ENCODE data around the gene SLC13A1. TPM values are rescaled to one million over a fixed set of nuclear protein-coding genes. Genes with fewer than 3 reads are reported as not detected.

The SLC13A1 gene
- total and polyA plus RNA-seq, 2 experiments from 2014 or later = not detected

- no peak for TF ChIP-seq CTCF (IDR thresholded peaks at IDR 0.05; ENCODE audit: low read depth, low read length)
- Histone ChIP-seq H3K4me1 (ENCODE audit: low read depth) (peaks cover 5% of the 10 kb centered on the region), H3K4me3 (no peak overlapping the region), H3K27me3 (no peaks in the 10 kb centered on the region), H3K9me3 (ENCODE audit: low read depth) (no peaks in the 10 kb centered on the region), H3K36me3 (no peaks in the 10 kb centered on the region), H3K27ac (no peak overlapping the region)
- no peak for DNase-seq (ENCODE audit: low read depth in 1 of 2, low spot score in 1 of 2)
Measured at GRCh38 chr7:123204206-123204835, 4.6 kb upstream of the SLC13A1 start.

- no peak for DNase-seq (ENCODE audit: low read depth in 1 of 2, low spot score in 1 of 2)
- Histone ChIP-seq H3K27me3 (no peaks in the 10 kb centered on the region), H3K9me3 (ENCODE audit: low read depth) (no peaks in the 10 kb centered on the region), H3K4me3 (no peak overlapping the region), H3K27ac (no peak overlapping the region), H3K4me1 (ENCODE audit: low read depth) (no peaks in the 10 kb centered on the region), H3K36me3 (no peaks in the 10 kb centered on the region)
- TF ChIP-seq CTCF (IDR thresholded peaks at IDR 0.05; ENCODE audit: low read depth, low read length) = no peak
Measured at GRCh38 chr7:123201901-123202300, 2.1 kb upstream of the SLC13A1 start.

- TF ChIP-seq CTCF (IDR thresholded peaks at IDR 0.05; ENCODE audit: low read depth, low read length) = no peak
- H3K27me3 ChIP-seq = peaks cover 3% of the 10 kb centered on the region
- no peaks in the 10 kb centered on the region for H3K36me3 ChIP-seq
- no peak overlapping the region for H3K27ac ChIP-seq
- DNase-seq (ENCODE audit: low read depth in 1 of 2, low spot score in 1 of 2) = no peak
- H3K4me3 ChIP-seq = no peak overlapping the region
- H3K4me1 ChIP-seq (ENCODE audit: low read depth) = no peaks in the 10 kb centered on the region
- no peaks in the 10 kb centered on the region for H3K9me3 ChIP-seq (ENCODE audit: low read depth)
Measured at GRCh38 chr7:123198668-123199652, 809 bp downstream of the SLC13A1 start.

GRCh38 chr7:123198111-123198510 lies 1.7 kb downstream of the SLC13A1 start:
- DNase-seq (ENCODE audit: low read depth in 1 of 2, low spot score in 1 of 2) = no peak
- H3K27me3 ChIP-seq = peaks cover 3% of the 10 kb centered on the region
- no peak overlapping the region for H3K27ac ChIP-seq
- no peaks in the 10 kb centered on the region for H3K4me1 ChIP-seq (ENCODE audit: low read depth)
- H3K9me3 ChIP-seq (ENCODE audit: low read depth) = no peaks in the 10 kb centered on the region
- TF ChIP-seq CTCF (IDR thresholded peaks at IDR 0.05; ENCODE audit: low read depth, low read length) = no peak
- H3K4me3 ChIP-seq = no peak overlapping the region
- no peaks in the 10 kb centered on the region for H3K36me3 ChIP-seq

- Histone ChIP-seq H3K4me3 (no peak overlapping the region), H3K4me1 (ENCODE audit: low read depth) (no peaks in the 10 kb centered on the region), H3K9me3 (ENCODE audit: low read depth) (no peaks in the 10 kb centered on the region), H3K36me3 (no peaks in the 10 kb centered on the region), H3K27me3 (peaks cover 3% of the 10 kb centered on the region), H3K27ac (no peak overlapping the region)
- TF ChIP-seq CTCF (IDR thresholded peaks at IDR 0.05; ENCODE audit: low read depth, low read length) = no peak
- DNase-seq (ENCODE audit: low read depth in 1 of 2, low spot score in 1 of 2) = no peak
Measured at GRCh38 chr7:123193235-123193634, 6.5 kb downstream of the SLC13A1 start.

Data from cardiac muscle cell (in vitro differentiated cells and primary cell).